ENCODE results near the gene FAM107A.

DNA sequence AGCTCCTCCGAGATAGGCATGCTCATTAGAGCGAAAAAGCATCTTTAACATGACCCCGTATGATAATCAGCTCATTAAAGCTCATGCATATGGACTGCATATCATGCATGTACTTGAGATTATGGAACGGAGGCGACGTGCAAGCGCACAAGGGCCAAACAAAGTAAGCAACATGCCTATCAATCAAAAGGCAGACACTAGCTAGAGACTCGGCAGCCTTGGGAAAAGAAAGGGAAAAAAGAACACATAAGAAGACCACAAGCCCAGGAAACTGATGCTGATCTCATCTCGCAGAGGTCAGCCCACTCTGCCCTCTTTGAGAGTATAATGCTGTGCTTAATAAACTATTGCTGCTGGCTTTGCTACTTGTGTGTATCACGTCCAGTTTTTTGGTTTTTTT, 37.6 kb downstream of the FAM107A start:
- TF ChIP-seq POLR2A (IDR thresholded peaks at IDR 0.05), result no peak
- TF ChIP-seq, protein P1, sequence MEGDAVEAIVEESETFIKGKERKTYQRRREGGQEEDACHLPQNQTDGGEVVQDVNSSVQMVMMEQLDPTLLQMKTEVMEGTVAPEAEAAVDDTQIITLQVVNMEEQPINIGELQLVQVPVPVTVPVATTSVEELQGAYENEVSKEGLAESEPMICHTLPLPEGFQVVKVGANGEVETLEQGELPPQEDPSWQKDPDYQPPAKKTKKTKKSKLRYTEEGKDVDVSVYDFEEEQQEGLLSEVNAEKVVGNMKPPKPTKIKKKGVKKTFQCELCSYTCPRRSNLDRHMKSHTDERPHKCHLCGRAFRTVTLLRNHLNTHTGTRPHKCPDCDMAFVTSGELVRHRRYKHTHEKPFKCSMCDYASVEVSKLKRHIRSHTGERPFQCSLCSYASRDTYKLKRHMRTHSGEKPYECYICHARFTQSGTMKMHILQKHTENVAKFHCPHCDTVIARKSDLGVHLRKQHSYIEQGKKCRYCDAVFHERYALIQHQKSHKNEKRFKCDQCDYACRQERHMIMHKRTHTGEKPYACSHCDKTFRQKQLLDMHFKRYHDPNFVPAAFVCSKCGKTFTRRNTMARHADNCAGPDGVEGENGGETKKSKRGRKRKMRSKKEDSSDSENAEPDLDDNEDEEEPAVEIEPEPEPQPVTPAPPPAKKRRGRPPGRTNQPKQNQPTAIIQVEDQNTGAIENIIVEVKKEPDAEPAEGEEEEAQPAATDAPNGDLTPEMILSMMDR (IDR thresholded peaks at IDR 0.05), result no peak
